CD14-positive monocyte (primary cell): Measurements from ENCODE around the gene ACHE. TPM values are rescaled to one million over a fixed set of nuclear protein-coding genes. Genes with fewer than 3 reads are reported as not detected.

Source experiments
- DNase-seq, 3 donors: peaks; one replicate each; pipeline ENCODE4 v3.0.0-alpha.2; 2011 to 2022
- H2AFZ ChIP-seq: 2 replicates; pipeline ENCODE4 v1.6.0; 2012; ENCODE audit warnings: mild to moderate bottlenecking, low read depth, low read length, inconsistent platforms; ENCODE audit not compliant: insufficient read depth, poor library complexity, severe bottlenecking
- H3K27ac ChIP-seq, 2 donors: 1 replicate in 1 of 2; 2 replicates in 1 of 2; pipeline ENCODE4 v1.5.1; 2012 to 2013; ENCODE audit warnings: low read length in 2 of 2, control low read depth in 1 of 2, inconsistent platforms in 1 of 2, low read depth in 1 of 2, mild to moderate bottlenecking in 1 of 2
- H3K27me3 ChIP-seq, 2 donors: one replicate each; pipeline versions ENCODE4 v1.6.0 to v1.6.1; 2011 to 2013; ENCODE audit warnings: low read length in 2 of 2; ENCODE audit not compliant: control insufficient read depth in 2 of 2, insufficient read depth in 2 of 2
- H3K36me3 ChIP-seq, 2 donors: replicated peaks in 1 of 2; 1 replicate in 1 of 2; 2 replicates in 1 of 2; pipeline versions ENCODE4 v1.5.1 to v1.6.1; 2012 to 2013; ENCODE audit warnings: low read length in 2 of 2, control low read depth in 1 of 2, inconsistent platforms in 1 of 2, mild to moderate bottlenecking in 1 of 2; ENCODE audit not compliant: insufficient read depth in 2 of 2, control insufficient read depth in 1 of 2
- H3K4me1 ChIP-seq, 2 donors: 1 replicate in 1 of 2; 2 replicates in 1 of 2; pipeline versions ENCODE4 v1.5.1 to v1.6.1; 2012 to 2013; ENCODE audit warnings: low read length in 2 of 2, control low read depth in 1 of 2, inconsistent platforms in 1 of 2, mild to moderate bottlenecking in 1 of 2, moderate library complexity in 1 of 2; ENCODE audit not compliant: insufficient read depth in 2 of 2, control insufficient read depth in 1 of 2
- H3K4me2 ChIP-seq: replicated peaks from 2 replicates; pipeline ENCODE3; 2012; ENCODE audit warnings: low read length, moderate library complexity, mild to moderate bottlenecking; ENCODE audit not compliant: poor library complexity, severe bottlenecking; ENCODE audit errors: extremely low read depth
- H3K4me3 ChIP-seq, 3 experiments: fragments of 200-600 bp in 1 of 3; sonication (generic) in 1 of 3; replicated peaks in 1 of 3; 1 replicate in 2 of 3; 2 replicates in 1 of 3; pipeline ENCODE4 v1.5.1; 2011 to 2013; ENCODE audit warnings: low read length in 3 of 3, mild to moderate bottlenecking in 3 of 3, control low read depth in 2 of 3, low read depth in 2 of 3, inconsistent platforms in 1 of 3, moderate library complexity in 1 of 3
- H3K79me2 ChIP-seq: 2 replicates; pipeline ENCODE4 v1.6.0; 2012; ENCODE audit warnings: mild to moderate bottlenecking, control low read depth, inconsistent platforms, low read length, moderate library complexity; ENCODE audit not compliant: insufficient read depth
- H3K9ac ChIP-seq: 2 replicates; pipeline ENCODE4 v1.6.0; 2017; ENCODE audit warnings: low read length, mild to moderate bottlenecking; ENCODE audit not compliant: insufficient read depth, poor library complexity, severe bottlenecking
- H3K9me3 ChIP-seq, 2 donors: replicated peaks in 1 of 2; 1 replicate in 1 of 2; 2 replicates in 1 of 2; pipeline versions ENCODE4 v1.5.1 to v1.6.1; 2012 to 2013; ENCODE audit warnings: low read length in 2 of 2, control low read depth in 1 of 2; ENCODE audit not compliant: control insufficient read depth in 1 of 2, insufficient read depth in 1 of 2
- H4K20me1 ChIP-seq: 2 replicates; pipeline ENCODE4 v1.6.0; 2012; ENCODE audit warnings: mild to moderate bottlenecking, low read length, control low read depth, moderate library complexity; ENCODE audit not compliant: insufficient read depth
- H3K27ac Mint-ChIP-seq, 7 donors: one replicate each; pipeline ENCODE4 v1.8.0; 2020; ENCODE audit warnings: mild to moderate bottlenecking in 7 of 7, mixed read lengths in 7 of 7, moderate library complexity in 6 of 7, inconsistent platforms in 2 of 7
- H3K27me3 Mint-ChIP-seq, 3 donors: one replicate each; pipeline ENCODE4 v1.8.0; 2021 to 2022; ENCODE audit warnings: low read depth in 3 of 3, mild to moderate bottlenecking in 3 of 3, mixed read lengths in 3 of 3, moderate library complexity in 3 of 3, inconsistent platforms in 1 of 3
- H3K36me3 Mint-ChIP-seq, 2 donors: one replicate each; pipeline ENCODE4 v1.8.0; 2020; ENCODE audit warnings: mixed read lengths in 2 of 2, inconsistent platforms in 1 of 2, mild to moderate bottlenecking in 1 of 2
- H3K4me1 Mint-ChIP-seq: one replicate; pipeline ENCODE4 v1.8.0; 2020; ENCODE audit warnings: mild to moderate bottlenecking, mixed read lengths
- H3K4me3 Mint-ChIP-seq, 2 donors: one replicate each; pipeline ENCODE4 v1.8.0; 2020; ENCODE audit warnings: mild to moderate bottlenecking in 2 of 2, mixed read lengths in 2 of 2, moderate library complexity in 1 of 2
- H3K9me3 Mint-ChIP-seq, 7 donors: one replicate each; pipeline ENCODE4 v1.8.0; 2020 to 2022; ENCODE audit warnings: mixed read lengths in 7 of 7, mild to moderate bottlenecking in 6 of 7, moderate library complexity in 6 of 7, inconsistent platforms in 2 of 7
- WGBS: methylation state at CpG from one replicate; pipeline ENCODE4 v1.1.5; 2013; ENCODE audit warnings: missing lambda C conversion rate; ENCODE audit not compliant: insufficient coverage; 5-methylcytosine and 5-hydroxymethylcytosine counted together
- intact Hi-C, 2 donors: fragments of 100-400 bp; cut with micrococcal nuclease; formaldehyde crosslinking; loops; one replicate each; pipeline versions ENCODE4 v1.15.0 to v1.15.1; 2023
- polyA plus RNA-seq, 3 donors: library from polyadenylated mRNA; depleted of rRNA in 1 of 3; unstranded in 2 of 3; stranded (reverse) in 1 of 3; fragments of 300-500 nt in 2 of 3; fragments of >200 nt in 1 of 3; fragmentation: Illumina TruSeq in 2 of 3; gene quantifications; 1 replicate in 2 of 3; 2 replicates in 1 of 3; pipeline ENCODE4 v1.2.3, GENCODE V29; 2012 to 2021
- TF ChIP-seq, protein P1 (sequence below): fragments of 200-600 bp; IDR thresholded peaks from one replicate; pipeline ENCODE4 v1.8.0; 2022; ENCODE audit warnings: antibody characterized with exemption, mild to moderate bottlenecking

The ACHE gene
- polyA plus RNA-seq, 3 donors, result 0.19 TPM; not detected in 2

DNA sequence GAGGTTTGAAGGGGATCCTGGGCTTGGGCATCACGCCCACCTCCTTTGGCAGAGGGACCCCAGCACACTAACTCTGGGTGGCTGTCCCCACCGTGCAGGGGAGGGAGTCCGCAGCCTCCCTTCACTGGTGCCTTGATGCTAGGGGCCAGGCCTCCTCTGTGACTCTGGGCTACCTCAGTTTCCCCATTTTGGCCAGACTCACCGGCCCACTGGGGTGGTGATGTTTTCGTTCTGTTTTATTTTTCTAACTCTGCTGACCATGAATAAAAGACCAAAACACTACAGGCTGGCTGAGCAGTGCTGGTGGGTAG, 29.0 kb downstream of the ACHE start:
- Histone ChIP-seq H3K27me3 (no peaks in the 10 kb centered on the region), H3K9ac (peak overlapping the region; percentile 69), H3K79me2 (peaks cover 6% of the 10 kb centered on the region), H3K4me3 (peak overlapping the region; percentile 4 to 74 (median 47)), H3K27ac (peak overlapping the region in 1 of 2 donors; percentile 66), H4K20me1 (peaks cover 29% of the 10 kb centered on the region), H3K4me2 (peak overlapping the region; percentile 88), H2AFZ (peak overlapping the region; percentile 85), H3K9me3 (no peaks in the 10 kb centered on the region), H3K4me1 (peaks cover 28 to 38% of the 10 kb centered on the region in 2 donors), H3K36me3 (peaks cover 33 to 39% of the 10 kb centered on the region in 2 donors)
- no peaks in the 10 kb centered on the region for H3K9me3 Mint-ChIP-seq
- peak overlapping the region in 4 of 7 donors; percentile 36 to 88 (median 53) for H3K27ac Mint-ChIP-seq
- TF ChIP-seq, protein P1, sequence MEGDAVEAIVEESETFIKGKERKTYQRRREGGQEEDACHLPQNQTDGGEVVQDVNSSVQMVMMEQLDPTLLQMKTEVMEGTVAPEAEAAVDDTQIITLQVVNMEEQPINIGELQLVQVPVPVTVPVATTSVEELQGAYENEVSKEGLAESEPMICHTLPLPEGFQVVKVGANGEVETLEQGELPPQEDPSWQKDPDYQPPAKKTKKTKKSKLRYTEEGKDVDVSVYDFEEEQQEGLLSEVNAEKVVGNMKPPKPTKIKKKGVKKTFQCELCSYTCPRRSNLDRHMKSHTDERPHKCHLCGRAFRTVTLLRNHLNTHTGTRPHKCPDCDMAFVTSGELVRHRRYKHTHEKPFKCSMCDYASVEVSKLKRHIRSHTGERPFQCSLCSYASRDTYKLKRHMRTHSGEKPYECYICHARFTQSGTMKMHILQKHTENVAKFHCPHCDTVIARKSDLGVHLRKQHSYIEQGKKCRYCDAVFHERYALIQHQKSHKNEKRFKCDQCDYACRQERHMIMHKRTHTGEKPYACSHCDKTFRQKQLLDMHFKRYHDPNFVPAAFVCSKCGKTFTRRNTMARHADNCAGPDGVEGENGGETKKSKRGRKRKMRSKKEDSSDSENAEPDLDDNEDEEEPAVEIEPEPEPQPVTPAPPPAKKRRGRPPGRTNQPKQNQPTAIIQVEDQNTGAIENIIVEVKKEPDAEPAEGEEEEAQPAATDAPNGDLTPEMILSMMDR, result no peak
- no peak for DNase-seq
- H3K36me3 Mint-ChIP-seq, result peaks cover 44% of the 10 kb centered on the region in 2 donors
- 33% methylated on average over 3 of the region's 5 CpGs for WGBS
- intact Hi-C loops, result no loop called here
- H3K4me1 Mint-ChIP-seq, result peaks cover 44% of the 10 kb centered on the region
- peaks cover 2 to 4% (median 3%) of the 10 kb centered on the region in 3 donors for H3K27me3 Mint-ChIP-seq
- peak overlapping the region; percentile 83 to 94 for H3K4me3 Mint-ChIP-seq

DNA sequence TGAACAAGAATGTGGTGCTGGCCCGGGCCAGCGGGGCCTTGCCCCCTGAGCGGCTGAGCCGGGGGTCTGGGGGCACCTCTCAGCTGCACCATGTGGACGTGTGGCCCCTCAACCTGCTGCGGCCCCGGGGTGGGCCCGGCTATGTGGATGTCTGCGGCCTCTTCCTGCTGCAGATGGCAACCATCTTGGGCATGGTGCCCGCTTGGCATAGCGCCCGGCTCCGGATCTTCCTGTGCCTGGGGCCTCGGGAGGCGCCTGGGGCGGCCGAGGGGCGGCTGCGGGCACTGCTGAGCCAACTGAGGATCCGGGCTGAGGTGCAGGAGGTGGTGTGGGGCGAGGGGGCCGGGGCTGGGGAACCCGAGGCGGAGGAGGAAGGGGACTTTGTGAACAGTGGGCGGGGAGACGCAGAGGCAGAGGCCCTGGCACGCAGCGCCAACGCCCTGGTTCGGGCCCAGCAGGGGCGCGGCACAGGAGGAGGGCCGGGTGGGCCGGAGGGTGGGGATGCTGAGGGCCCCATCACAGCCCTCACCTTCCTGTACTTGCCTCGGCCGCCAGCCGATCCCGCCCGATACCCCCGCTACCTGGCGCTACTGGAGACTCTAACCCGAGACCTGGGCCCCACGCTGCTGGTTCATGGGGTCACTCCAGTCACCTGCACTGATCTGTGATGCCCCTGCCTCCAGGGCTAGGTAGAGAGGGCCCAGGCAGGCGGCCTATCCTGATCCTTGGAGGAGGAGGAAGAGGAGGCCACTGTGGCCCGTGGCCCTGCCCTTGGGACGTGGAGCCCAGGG, 29.6 kb downstream of the ACHE start:
- peak overlapping the region in 4 of 7 donors; percentile 6 to 36 (median 19) for H3K27ac Mint-ChIP-seq
- peak; percentile 29 to 49 (median 36) for DNase-seq
- H3K36me3 ChIP-seq, result peaks cover 39 to 44% of the 10 kb centered on the region in 2 donors
- peaks cover 2 to 4% (median 2%) of the 10 kb centered on the region in 3 donors for H3K27me3 Mint-ChIP-seq
- intact Hi-C loops, result no loop called here
- peak overlapping the region in 1 of 2 donors; percentile 66 for H3K27ac ChIP-seq
- peak overlapping the region; percentile 88 for H3K4me2 ChIP-seq
- no peaks in the 10 kb centered on the region for H3K27me3 ChIP-seq
- peaks cover 35% of the 10 kb centered on the region for H4K20me1 ChIP-seq
- TF ChIP-seq, protein P1, result no peak
- WGBS, result under 1% methylated on average over 35 of the region's 46 CpGs
- peak overlapping the region; percentile 69 for H3K9ac ChIP-seq
- H3K9me3 Mint-ChIP-seq, result no peaks in the 10 kb centered on the region
- no peaks in the 10 kb centered on the region for H3K9me3 ChIP-seq
- peak overlapping the region; percentile 85 for H2AFZ ChIP-seq
- peaks cover 6% of the 10 kb centered on the region for H3K79me2 ChIP-seq
- peaks cover 44 to 45% of the 10 kb centered on the region in 2 donors for H3K36me3 Mint-ChIP-seq
- peak overlapping the region; percentile 4 to 74 (median 47) for H3K4me3 ChIP-seq
- H3K4me3 Mint-ChIP-seq, result peak overlapping the region; percentile 83 to 94
- H3K4me1 Mint-ChIP-seq, result peaks cover 42% of the 10 kb centered on the region
- H3K4me1 ChIP-seq, result peaks cover 28 to 38% of the 10 kb centered on the region in 2 donors
